Calu3 (cell line): Measurements from ENCODE around the gene ARIH2. TPM values are rescaled to one million over a fixed set of nuclear protein-coding genes. Genes with fewer than 3 reads are reported as not detected.

Experiments
- Bru-seq: library from RNA; stranded (reverse); fragments of 400-500 nt; gene quantifications from one replicate; lab custom pipeline; 2021; lab: Mats Ljungman, UMichigan
- BruChase-seq, 2 experiments: library from RNA; stranded (reverse); fragments of 400-500 nt; gene quantifications; one replicate each; lab custom pipeline; 2021; lab: Mats Ljungman, UMichigan
- BruUV-seq: library from RNA; stranded (reverse); fragments of 400-500 nt; replicated peaks from 2 replicates; lab custom pipeline; 2021; lab: Mats Ljungman, UMichigan
- CTCF ChIA-PET: fragments of 300-600 bp; sonication (Branson Sonifier 250); formaldehyde crosslinking; loops from one replicate; lab custom pipeline; 2022; ENCODE audit warnings: antibody characterized with exemption; lab: Charles Lee
- DNase-seq: peaks from one replicate; pipeline ENCODE4 v3.0.0; 2022
- H3K27ac Mint-ChIP-seq: one replicate; pipeline ENCODE4 v1.8.0; 2022; ENCODE audit warnings: mixed read lengths; ENCODE audit not compliant: unreplicated experiment
- H3K27me3 Mint-ChIP-seq: one replicate; pipeline ENCODE4 v1.8.0; 2022; ENCODE audit warnings: mixed read lengths; ENCODE audit not compliant: unreplicated experiment
- H3K36me3 Mint-ChIP-seq: one replicate; pipeline ENCODE4 v1.8.0; 2022; ENCODE audit warnings: mild to moderate bottlenecking, moderate library complexity, mixed read lengths; ENCODE audit not compliant: insufficient read depth, unreplicated experiment
- H3K4me1 Mint-ChIP-seq: one replicate; pipeline ENCODE4 v1.8.0; 2022; ENCODE audit warnings: mild to moderate bottlenecking, low read depth, mixed read lengths; ENCODE audit not compliant: unreplicated experiment
- H3K4me3 Mint-ChIP-seq: one replicate; pipeline ENCODE4 v1.8.0; 2022; ENCODE audit warnings: mild to moderate bottlenecking, low read depth, moderate library complexity, mixed read lengths; ENCODE audit not compliant: unreplicated experiment
- H3K9me3 Mint-ChIP-seq: one replicate; pipeline ENCODE4 v1.8.0; 2022; ENCODE audit warnings: low read depth, mixed read lengths; ENCODE audit not compliant: unreplicated experiment
- intact Hi-C: fragments of 100-400 bp; cut with micrococcal nuclease; formaldehyde crosslinking; loops from one replicate; pipeline ENCODE4 v1.10.0; 2022; ENCODE audit not compliant: unreplicated experiment
- long read RNA-seq: library from polyadenylated mRNA; stranded (forward); transcript quantifications from one replicate; pipeline ENCODE4 v2.0.0, GENCODE V29; 2022
- total RNA-seq: library from RNA; stranded (reverse); gene quantifications from 2 replicates; pipeline ENCODE4 v1.2.3, GENCODE V29; 2022
- TF ChIP-seq, protein P1 (sequence below): fragments of 200-600 bp; IDR thresholded peaks from one replicate; pipeline ENCODE4 v1.8.0; 2022; ENCODE audit warnings: antibody characterized with exemption; ENCODE audit not compliant: unreplicated experiment

The ARIH2 gene
- total RNA-seq: 98.4 and 109 TPM in 2 replicates
- Bru-seq, nascent RNA: percentile 86 among the genes with signal in this experiment
- BruChase-seq, experiment 1, labeled RNA remaining after a 6-hour chase: percentile 88 among the genes with signal in this experiment
- percentile 82 among the genes with signal in this experiment for BruChase-seq, experiment 2, labeled RNA remaining after a 2-hour chase
- long read RNA-seq, full-length matches to known transcripts: 41 of 109 reads
- long read RNA-seq, partial matches to known transcripts: 20 of 109 reads
- long read RNA-seq, other reads (novel, unspliced or antisense): 48 of 109 reads

DNA sequence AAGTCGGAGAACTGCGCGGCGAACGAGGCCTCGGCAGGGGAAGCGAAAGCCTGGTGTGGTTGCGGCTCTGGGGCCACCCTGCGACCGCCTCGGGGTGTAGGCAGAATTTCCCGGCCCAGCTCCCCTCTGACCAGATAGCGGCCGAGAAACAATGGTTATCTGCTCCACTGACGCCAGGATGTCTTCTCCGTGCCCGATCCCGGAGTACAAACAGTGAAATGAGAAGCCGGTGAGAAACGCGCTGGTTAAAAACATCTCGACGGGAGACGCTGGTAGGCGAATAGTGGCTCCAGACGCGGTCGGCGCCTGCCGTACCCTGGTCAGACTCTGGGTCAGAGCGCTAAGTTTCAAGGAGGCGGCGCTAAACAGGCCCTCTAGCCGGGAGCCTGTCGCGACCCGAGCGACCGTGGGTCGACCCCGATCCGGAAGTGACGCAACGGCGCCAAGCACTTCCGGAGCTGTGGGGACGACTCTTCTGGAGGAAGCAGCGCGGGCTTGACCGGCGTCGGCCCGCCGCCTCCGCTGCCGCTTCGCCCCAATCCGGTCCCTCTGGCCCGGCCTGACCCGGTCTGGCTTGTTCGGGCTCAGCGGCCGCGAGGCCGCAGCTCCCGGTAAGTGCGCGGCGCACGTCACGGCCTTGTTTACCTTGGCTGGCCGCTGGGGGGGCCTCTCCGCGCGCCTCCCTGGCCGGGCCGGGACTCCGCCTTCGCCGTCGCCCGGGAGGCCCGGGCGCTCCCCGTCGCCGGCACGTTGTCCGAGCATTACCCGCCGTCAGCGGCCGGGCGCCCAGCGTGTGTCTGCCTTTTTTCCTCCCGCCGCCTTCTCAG, at the start of gene ARIH2:
Gene ARIH2 (plus strand): TSS at position 455 of the 827 bp plus-strand sequence. CDS start 8,717 bp downstream, outside the sequence.
- H3K36me3 Mint-ChIP-seq: peaks cover 39% of the 10 kb centered on the region
- BruUV-seq: TSS peak; percentile 97
- peak within 1 kb of the TSS; percentile 94 for H3K27ac Mint-ChIP-seq
- peak; percentile 91 for DNase-seq
- H3K9me3 Mint-ChIP-seq: no peaks in the 10 kb centered on the region
- no peaks in the 10 kb centered on the region for H3K4me1 Mint-ChIP-seq
- TF ChIP-seq, protein P1, sequence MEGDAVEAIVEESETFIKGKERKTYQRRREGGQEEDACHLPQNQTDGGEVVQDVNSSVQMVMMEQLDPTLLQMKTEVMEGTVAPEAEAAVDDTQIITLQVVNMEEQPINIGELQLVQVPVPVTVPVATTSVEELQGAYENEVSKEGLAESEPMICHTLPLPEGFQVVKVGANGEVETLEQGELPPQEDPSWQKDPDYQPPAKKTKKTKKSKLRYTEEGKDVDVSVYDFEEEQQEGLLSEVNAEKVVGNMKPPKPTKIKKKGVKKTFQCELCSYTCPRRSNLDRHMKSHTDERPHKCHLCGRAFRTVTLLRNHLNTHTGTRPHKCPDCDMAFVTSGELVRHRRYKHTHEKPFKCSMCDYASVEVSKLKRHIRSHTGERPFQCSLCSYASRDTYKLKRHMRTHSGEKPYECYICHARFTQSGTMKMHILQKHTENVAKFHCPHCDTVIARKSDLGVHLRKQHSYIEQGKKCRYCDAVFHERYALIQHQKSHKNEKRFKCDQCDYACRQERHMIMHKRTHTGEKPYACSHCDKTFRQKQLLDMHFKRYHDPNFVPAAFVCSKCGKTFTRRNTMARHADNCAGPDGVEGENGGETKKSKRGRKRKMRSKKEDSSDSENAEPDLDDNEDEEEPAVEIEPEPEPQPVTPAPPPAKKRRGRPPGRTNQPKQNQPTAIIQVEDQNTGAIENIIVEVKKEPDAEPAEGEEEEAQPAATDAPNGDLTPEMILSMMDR: no peak
- peak within 1 kb of the TSS; percentile 92 for H3K4me3 Mint-ChIP-seq
- intact Hi-C loops: no loop called here
- CTCF ChIA-PET: interaction anchor here (0.5 to 1.3 kb wide), 2 partner anchors 10 to 21 kb away, joined by 3 to 5 read pairs; no protein-coding TSS in a partner anchor
- H3K27me3 Mint-ChIP-seq: no peaks in the 10 kb centered on the region

DNA sequence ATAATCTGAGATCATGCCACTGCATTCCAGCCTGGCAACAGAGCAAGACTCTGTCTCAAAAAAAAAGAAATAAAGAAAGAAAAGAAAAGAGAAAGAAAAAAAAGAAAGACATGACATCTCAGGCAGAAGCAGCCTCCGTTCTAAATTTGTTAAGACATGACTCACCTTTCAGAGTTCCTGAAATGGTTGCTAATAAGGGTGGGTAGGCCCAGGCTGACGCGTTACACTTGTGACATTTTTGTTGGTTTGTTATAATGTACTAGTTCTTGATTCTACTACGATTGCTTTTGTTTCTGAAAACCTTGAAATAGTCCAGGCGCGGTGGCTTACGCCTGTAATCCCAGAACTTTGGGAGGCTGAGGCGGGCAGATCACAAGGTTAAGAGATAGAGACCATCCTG, 41.0 kb upstream of the ARIH2 start:
- Mint-ChIP-seq H3K27ac (no peak overlapping the region), H3K9me3 (no peaks in the 10 kb centered on the region), H3K4me1 (no peaks in the 10 kb centered on the region), H3K36me3 (no peaks in the 10 kb centered on the region), H3K4me3 (no peak overlapping the region), H3K27me3 (no peaks in the 10 kb centered on the region)
- TF ChIP-seq, protein P1: no peak
- BruUV-seq: no TSS peak
- intact Hi-C loops: no loop called here
- no peak for DNase-seq
- CTCF ChIA-PET: interaction anchor here (0.6 kb wide), 1 partner anchor 14 kb away, joined by 3 read pairs; no protein-coding TSS in a partner anchor

DNA sequence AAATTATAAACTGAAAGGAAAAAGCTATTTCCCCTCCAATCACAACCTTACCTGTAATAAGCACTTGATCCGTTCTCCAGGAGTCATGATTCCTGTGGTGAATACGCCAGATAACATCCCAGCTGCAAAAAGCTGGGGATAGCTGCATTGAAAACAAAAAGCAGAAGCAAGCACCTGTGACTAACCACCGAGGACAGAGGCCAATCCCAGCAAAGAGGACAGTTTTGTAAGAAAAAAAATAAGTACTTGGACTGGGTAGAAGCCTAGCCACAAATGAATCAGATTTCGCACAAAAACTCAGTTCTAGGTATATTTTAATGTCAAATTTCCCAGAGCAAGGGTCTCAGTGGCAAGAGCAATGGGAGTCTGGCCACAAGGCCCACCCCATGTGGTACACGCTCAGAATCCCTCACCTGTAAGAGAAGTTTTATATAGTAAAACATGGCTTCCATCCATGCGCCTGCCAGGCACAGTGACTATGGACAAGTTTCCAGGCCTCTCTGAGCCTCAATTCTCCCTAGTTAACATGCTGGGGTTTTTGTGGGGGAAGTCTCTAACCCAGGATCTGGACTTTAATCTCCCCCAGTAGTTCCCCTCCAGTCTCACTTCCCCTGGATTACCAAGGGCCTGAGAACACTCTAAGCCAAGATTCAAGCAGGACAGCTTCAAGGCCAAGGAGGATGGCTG, 39.2 kb upstream of the ARIH2 start:
- Mint-ChIP-seq H3K36me3 (no peaks in the 10 kb centered on the region), H3K27ac (no peak overlapping the region), H3K27me3 (no peaks in the 10 kb centered on the region), H3K9me3 (no peaks in the 10 kb centered on the region), H3K4me1 (no peaks in the 10 kb centered on the region), H3K4me3 (no peak overlapping the region)
- DNase-seq: no peak
- TF ChIP-seq, protein P1: no peak
- CTCF ChIA-PET: interaction anchor here (0.6 kb wide), 1 partner anchor 312 kb away, joined by 8 read pairs; no protein-coding TSS in a partner anchor
- BruUV-seq: no TSS peak
- intact Hi-C loops: no loop called here

DNA sequence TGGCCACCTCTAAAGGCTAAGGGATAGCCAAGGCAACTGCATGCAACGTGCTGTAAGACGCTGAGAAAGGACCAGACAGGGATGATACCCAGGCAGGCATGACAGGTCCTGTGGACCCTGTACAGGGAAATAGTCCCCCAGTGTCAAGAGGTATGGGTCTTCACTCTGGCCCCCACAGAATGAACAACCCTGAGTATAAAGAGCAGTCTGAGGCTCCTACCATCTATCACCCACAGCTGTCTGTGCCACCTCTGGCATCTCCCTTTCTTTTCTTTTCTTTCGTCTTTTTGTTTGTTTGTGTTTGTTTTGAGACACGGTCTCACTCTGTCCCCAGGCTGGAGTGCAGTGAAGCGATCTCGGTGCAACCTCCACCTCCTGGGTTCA, 38.7 kb upstream of the ARIH2 start:
- TF ChIP-seq, protein P1: no peak
- Mint-ChIP-seq H3K27me3 (no peaks in the 10 kb centered on the region), H3K27ac (no peak overlapping the region), H3K9me3 (no peaks in the 10 kb centered on the region), H3K4me1 (no peaks in the 10 kb centered on the region), H3K4me3 (no peak overlapping the region), H3K36me3 (no peaks in the 10 kb centered on the region)
- BruUV-seq: no TSS peak
- intact Hi-C loops: no loop called here
- CTCF ChIA-PET: interaction anchor here (0.6 kb wide), 1 partner anchor 398 kb away, joined by 4 read pairs; no protein-coding TSS in a partner anchor
- DNase-seq: no peak
